Astrocyte of the cerebellum (primary cell): ENCODE data around the gene PLEKHG3.

ENCODE experiments used
- DNase-seq: peaks from one replicate; pipeline ENCODE4 v3.0.0-alpha.2; 2011; ENCODE audit warnings: low read depth
- H3K4me3 ChIP-seq: 2 replicates; pipeline ENCODE4 v1.5.1; 2011; ENCODE audit warnings: mild to moderate bottlenecking, low read depth, low read length, moderate library complexity
- in situ Hi-C: cut with HindIII; loops from 2 replicates; pipeline ENCODE4 v1.10.0; 2017; ENCODE audit warnings: low sequenced_read_pairs
- TF ChIP-seq, protein P1 (sequence below): IDR thresholded peaks from 2 replicates; pipeline ENCODE4 v1.5.1; 2012; ENCODE audit warnings: low read length, low read depth, moderate library complexity, mild to moderate bottlenecking; ENCODE audit errors: missing control alignments

Gene PLEKHG3

DNA sequence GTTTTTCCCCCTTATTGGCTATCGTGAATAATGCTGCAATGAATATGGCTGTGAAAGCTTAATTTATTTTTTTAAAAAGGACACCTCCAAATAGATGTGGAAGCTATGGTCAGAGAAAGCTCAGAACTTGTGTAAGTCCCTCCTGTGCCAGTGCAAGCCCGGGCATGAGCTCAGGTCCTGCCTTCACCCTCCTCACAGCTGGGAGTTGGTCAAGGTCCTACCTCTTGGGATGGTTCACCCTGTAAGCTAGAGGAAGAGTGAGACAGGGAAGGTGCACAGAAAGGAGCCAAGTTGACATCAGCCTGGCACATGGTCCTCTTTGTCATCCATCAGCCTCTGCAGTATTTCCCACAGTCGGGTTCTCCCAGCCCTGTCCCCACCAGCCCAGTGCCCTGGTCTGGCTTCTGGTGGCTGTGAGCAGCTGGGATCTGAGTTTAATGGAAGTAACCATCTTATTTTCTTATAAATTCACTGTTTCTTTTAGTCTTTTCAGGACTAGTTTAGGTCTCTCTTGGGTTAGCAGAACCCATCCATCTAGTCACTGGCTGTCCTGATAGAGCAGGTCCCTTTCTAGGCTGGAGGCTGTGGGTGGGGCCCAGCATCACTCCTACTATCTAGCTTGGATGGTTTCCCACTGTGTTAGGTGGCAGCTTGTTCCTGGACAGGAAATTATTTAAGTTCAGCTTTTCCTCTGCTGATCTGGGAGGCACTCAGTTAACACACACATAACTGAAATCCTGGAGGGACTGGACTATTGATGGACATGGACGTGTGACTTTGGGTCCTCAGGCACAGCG lies 11.8 kb upstream of the PLEKHG3 start:
- DNase-seq = no peak
- in situ Hi-C loops = loop anchor here (10.0 kb wide), 1 partner anchor 62 kb away; no protein-coding TSS in a partner anchor
- TF ChIP-seq, protein P1, sequence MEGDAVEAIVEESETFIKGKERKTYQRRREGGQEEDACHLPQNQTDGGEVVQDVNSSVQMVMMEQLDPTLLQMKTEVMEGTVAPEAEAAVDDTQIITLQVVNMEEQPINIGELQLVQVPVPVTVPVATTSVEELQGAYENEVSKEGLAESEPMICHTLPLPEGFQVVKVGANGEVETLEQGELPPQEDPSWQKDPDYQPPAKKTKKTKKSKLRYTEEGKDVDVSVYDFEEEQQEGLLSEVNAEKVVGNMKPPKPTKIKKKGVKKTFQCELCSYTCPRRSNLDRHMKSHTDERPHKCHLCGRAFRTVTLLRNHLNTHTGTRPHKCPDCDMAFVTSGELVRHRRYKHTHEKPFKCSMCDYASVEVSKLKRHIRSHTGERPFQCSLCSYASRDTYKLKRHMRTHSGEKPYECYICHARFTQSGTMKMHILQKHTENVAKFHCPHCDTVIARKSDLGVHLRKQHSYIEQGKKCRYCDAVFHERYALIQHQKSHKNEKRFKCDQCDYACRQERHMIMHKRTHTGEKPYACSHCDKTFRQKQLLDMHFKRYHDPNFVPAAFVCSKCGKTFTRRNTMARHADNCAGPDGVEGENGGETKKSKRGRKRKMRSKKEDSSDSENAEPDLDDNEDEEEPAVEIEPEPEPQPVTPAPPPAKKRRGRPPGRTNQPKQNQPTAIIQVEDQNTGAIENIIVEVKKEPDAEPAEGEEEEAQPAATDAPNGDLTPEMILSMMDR = no peak
- H3K4me3 ChIP-seq = no peak overlapping the region

DNA sequence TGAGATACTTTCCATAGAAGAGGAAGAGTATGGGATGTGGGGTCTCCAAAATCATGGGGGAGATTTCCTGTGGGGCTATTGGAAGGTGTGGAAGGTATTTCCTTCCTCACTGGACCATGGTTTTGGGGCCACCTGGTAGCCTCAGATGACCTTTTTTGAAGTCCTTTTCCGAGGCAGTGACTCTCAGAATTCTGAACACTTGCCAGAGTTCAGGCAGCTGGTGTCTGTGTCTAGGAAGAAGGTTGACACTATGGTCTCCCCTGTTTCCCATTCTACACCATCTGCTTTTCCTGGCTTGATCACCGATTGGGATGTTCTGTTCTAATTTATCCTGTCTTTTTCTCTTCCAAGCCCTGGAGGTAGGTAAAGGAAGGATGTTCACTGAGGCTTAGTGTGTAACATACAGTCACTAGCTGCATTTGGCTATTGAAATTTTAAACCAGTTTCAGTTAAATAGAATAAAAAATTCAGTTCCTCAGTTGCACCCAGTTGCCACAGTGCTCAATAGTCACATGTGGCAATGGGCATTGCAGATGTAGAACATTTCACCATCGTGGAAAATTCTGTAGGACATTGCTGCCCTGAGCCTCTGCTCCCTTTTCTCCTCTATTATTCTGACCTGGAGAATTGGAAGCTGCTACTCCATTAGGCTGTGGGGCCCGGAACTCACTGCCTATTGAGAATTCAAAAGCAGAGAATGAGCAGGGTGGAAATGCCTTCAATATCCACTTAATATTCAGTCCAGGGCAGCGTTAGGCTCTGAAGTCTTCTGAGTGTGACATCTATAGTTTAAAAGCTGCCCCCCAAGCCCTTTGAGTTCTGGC lies 11.0 kb upstream of the PLEKHG3 start:
- DNase-seq = no peak
- TF ChIP-seq, protein P1 = no peak
- in situ Hi-C loops = loop anchor here (10.0 kb wide), 1 partner anchor 62 kb away; no protein-coding TSS in a partner anchor
- H3K4me3 ChIP-seq = no peak overlapping the region

DNA sequence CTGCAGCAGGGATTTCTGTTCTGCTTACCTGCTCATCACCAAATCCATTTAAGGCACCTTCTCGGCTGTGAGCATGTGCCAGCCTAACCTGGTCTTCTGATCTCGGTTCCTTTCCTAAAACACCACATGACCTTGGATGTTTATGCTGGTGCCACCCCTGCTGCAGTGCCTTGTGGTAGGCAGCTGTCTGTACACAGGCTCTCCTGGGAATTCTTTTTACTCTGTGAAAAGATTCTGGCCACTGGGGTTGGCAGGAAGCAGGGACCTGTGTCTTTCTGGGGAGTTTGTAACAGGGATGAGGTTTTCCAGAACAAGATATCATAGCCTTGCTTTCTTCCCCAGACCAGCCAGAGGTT lies 10.4 kb upstream of the PLEKHG3 start:
- TF ChIP-seq, protein P1 = no peak
- in situ Hi-C loops = loop anchor here (10.0 kb wide), 1 partner anchor 61 kb away; no protein-coding TSS in a partner anchor
- no peak overlapping the region for H3K4me3 ChIP-seq
- no peak for DNase-seq

DNA sequence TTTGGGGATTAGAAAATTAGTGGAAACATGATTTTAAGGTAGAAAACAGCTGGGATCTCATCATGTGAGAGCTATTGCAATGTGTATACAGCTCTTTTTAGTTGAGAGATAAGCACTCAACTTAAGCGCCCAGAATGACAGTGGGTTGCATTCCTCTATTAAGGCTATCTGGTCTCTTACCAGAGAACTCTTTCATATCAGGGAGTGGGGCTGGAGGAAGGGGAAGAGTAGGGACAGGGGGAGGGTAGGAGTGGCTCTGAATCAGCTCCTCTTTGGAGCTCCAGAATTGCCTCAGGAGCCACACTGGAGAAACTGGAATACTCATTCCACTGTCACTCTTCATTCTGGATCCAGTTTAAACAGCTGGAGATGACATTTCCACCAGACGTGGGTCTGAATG lies 9.2 kb upstream of the PLEKHG3 start:
- no peak for DNase-seq
- no peak overlapping the region for H3K4me3 ChIP-seq
- in situ Hi-C loops = loop anchor here (10.0 kb wide), 1 partner anchor 60 kb away; no protein-coding TSS in a partner anchor
- TF ChIP-seq, protein P1 = no peak

DNA sequence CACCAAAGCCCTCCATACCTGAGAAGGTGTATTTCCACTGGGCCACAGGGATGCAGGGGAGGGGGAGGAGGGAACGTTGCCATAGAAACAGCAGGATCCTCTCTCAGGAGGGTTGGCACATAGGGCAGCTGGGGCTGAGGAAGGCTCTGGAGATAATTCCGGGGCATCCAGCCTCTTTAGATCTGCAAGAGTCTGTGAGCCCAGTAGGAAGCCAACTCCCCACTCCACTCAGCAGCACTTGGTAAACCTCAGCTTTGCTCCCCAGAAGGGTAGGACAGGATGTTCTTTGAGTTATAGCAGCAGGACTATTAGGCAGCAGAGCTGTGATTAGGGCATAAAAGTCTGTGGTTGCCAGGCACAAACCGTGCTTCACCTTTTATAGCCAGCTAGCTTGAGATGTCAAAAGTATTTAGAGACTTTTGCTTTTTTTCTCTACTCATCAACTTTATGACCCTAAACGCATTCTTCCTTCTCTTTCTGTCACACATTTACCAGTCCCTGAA lies 7.8 kb upstream of the PLEKHG3 start:
- TF ChIP-seq, protein P1 = no peak
- DNase-seq = no peak
- H3K4me3 ChIP-seq = no peak overlapping the region
- in situ Hi-C loops = loop anchor here (10.0 kb wide), 1 partner anchor 58 kb away; no protein-coding TSS in a partner anchor

DNA sequence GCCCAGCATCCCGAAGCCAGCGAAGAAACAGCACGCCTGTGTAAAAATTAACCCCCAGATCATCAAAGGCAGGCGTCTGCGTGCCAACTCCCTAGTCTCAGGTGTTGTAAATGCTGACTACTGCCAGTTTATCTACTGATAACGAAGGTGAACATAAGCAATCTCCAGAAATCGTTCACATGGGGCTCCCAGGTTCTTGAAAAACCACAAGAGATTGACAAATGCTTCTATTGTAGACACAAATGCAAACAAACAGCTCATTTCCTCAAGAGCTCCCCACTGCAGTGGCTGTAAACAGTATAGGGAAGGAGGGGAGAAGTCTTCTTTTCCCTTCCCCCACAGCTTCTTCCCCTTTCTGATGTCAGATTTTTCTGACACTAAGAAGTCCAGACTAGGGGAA lies 5.3 kb upstream of the PLEKHG3 start:
- TF ChIP-seq, protein P1 = no peak
- no peak for DNase-seq
- in situ Hi-C loops = loop anchor here (10.0 kb wide), 1 partner anchor 56 kb away; no protein-coding TSS in a partner anchor
- H3K4me3 ChIP-seq = no peak overlapping the region
